RWPE2 (cell line): ENCODE results near the gene SMG9.
A peak's percentile ranks its signal among the peaks of the same experiment; 100 is the strongest.

Experiments
- ATAC-seq: fragments of 200-7000 bp; cut with Tn5 transposase; 3 replicates; pipeline ENCODE4 v1.9.1; 2021; ENCODE audit warnings: low read depth
- DNase-seq: peaks from one replicate; pipeline ENCODE4 v3.0.0-alpha.2; 2020; ENCODE audit warnings: low spot score
- H3K27ac ChIP-seq: fragments of 450-650 bp; 2 replicates; pipeline ENCODE4 v1.5.1; 2017; ENCODE audit warnings: mild to moderate bottlenecking; ENCODE audit not compliant: poor library complexity, severe bottlenecking
- H3K27me3 ChIP-seq: fragments of 250-450 bp; sonication (Bioruptor Pico); 2 replicates; pipeline ENCODE4 v1.5.1; 2021; ENCODE audit warnings: mild to moderate bottlenecking, moderate library complexity; ENCODE audit not compliant: insufficient read depth, poor library complexity, severe bottlenecking
- H3K36me3 ChIP-seq: fragments of 250-450 bp; sonication (Bioruptor Pico); 2 replicates; pipeline ENCODE4 v1.5.1; 2020; ENCODE audit warnings: low read depth, mild to moderate bottlenecking, moderate library complexity
- H3K4me1 ChIP-seq: fragments of 250-450 bp; sonication (Bioruptor Pico); 2 replicates; pipeline ENCODE4 v1.5.1; 2021; ENCODE audit warnings: mild to moderate bottlenecking, moderate library complexity; ENCODE audit not compliant: insufficient read depth, poor library complexity, severe bottlenecking
- H3K4me3 ChIP-seq: fragments of 250-450 bp; sonication (Bioruptor Pico); 2 replicates; pipeline ENCODE4 v1.5.1; 2021; ENCODE audit warnings: mild to moderate bottlenecking, moderate library complexity; ENCODE audit not compliant: severe bottlenecking
- H3K9me3 ChIP-seq: fragments of 250-450 bp; sonication (Bioruptor Pico); 2 replicates; pipeline ENCODE4 v1.5.1; 2021; ENCODE audit warnings: mild to moderate bottlenecking, moderate library complexity; ENCODE audit not compliant: severe bottlenecking
- CTCF ChIP-seq: fragments of 450-650 bp; IDR thresholded peaks from one replicate; pipeline ENCODE4 v1.5.1; 2017; ENCODE audit warnings: mild to moderate bottlenecking, moderate library complexity; ENCODE audit not compliant: poor library complexity, severe bottlenecking

SMG9 gene

GRCh38 chr19:43754503-43755255, at the start of gene SMG9:
Gene SMG9 (minus strand): TSS chr19:43754962. CDS start chr19:43750741, 4,221 bp downstream.
- Histone ChIP-seq H3K27me3 (no peaks in the 10 kb centered on the region), H3K36me3 (peaks cover 37% of the 10 kb centered on the region), H3K9me3 (no peaks in the 10 kb centered on the region), H3K4me1 (peaks cover 52% of the 10 kb centered on the region), H3K4me3 (peak within 1 kb of the TSS; percentile 58), H3K27ac (peak within 1 kb of the TSS; percentile 97)
- ATAC-seq (peak; percentile 66), DNase-seq (peak; percentile 96)
- no peak for TF ChIP-seq CTCF

- Histone ChIP-seq H3K36me3 (no peaks in the 10 kb centered on the region), H3K27ac (no peak overlapping the region), H3K4me3 (no peak overlapping the region), H3K4me1 (peaks cover 7% of the 10 kb centered on the region), H3K9me3 (no peaks in the 10 kb centered on the region), H3K27me3 (no peaks in the 10 kb centered on the region)
- DNase-seq (no peak), ATAC-seq (no peak)
- no peak for TF ChIP-seq CTCF
These were observed 49.7 kb upstream of the SMG9 start for GRCh38 chr19:43804432-43804831.

- no peaks in the 10 kb centered on the region for H3K9me3 ChIP-seq
- no peak within 1 kb of the TSS for H3K4me3 ChIP-seq
- no peak within 1 kb of the TSS for H3K27ac ChIP-seq
- H3K4me1 ChIP-seq, result peaks cover 8% of the 10 kb centered on the region
- H3K27me3 ChIP-seq, result no peaks in the 10 kb centered on the region
- no peak for ATAC-seq
- no peak for DNase-seq
- no peaks in the 10 kb centered on the region for H3K36me3 ChIP-seq
- TF ChIP-seq CTCF, result no peak
These were observed 47.6 kb upstream of the SMG9 start, which contains the start of gene LYPD5 for GRCh38 chr19:43802216-43802951. Gene LYPD5 (minus strand): TSS chr19:43802447. CDS start chr19:43802380, 67 bp downstream.

GRCh38 chr19:43799502-43800142, 44.9 kb upstream of the SMG9 start:
- ATAC-seq (peak; percentile 59), DNase-seq (no peak)
- Histone ChIP-seq H3K9me3 (no peaks in the 10 kb centered on the region), H3K4me1 (peaks cover 8% of the 10 kb centered on the region), H3K4me3 (no peak overlapping the region), H3K27me3 (no peaks in the 10 kb centered on the region), H3K36me3 (no peaks in the 10 kb centered on the region), H3K27ac (peak overlapping the region; percentile 19)
- no peak for TF ChIP-seq CTCF
